Measurements from ENCODE around the gene CNTNAP2.
"Not testable (repeated sequence)": the region's sequence is repeated elsewhere in the genome, so short reads cannot be mapped to it uniquely, and the experiment has no call there.

CNTNAP2 gene

DNA sequence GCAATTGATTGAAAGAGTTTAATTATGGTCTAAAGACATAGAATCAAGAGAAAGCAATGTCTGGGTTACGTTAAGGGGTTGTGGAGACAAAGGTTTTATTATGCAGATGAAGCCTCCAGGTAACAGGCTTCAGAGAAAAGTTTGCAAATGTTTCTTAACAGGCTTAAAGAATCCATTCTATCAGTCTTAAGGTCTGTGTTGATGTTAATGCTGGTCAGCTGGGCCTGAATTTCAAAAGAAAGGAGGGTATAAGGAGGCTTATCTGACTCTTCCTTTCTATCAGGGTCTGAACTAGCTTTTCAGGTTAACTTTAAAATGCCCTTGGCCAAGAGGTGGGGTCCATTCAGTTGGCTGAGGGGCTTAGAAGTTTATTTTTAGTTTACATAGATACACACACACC, 1469.5 kb downstream of the CNTNAP2 start:
- DNase-seq (ENCODE audit: low spot score): no peak
- TF ChIP-seq, protein P1, sequence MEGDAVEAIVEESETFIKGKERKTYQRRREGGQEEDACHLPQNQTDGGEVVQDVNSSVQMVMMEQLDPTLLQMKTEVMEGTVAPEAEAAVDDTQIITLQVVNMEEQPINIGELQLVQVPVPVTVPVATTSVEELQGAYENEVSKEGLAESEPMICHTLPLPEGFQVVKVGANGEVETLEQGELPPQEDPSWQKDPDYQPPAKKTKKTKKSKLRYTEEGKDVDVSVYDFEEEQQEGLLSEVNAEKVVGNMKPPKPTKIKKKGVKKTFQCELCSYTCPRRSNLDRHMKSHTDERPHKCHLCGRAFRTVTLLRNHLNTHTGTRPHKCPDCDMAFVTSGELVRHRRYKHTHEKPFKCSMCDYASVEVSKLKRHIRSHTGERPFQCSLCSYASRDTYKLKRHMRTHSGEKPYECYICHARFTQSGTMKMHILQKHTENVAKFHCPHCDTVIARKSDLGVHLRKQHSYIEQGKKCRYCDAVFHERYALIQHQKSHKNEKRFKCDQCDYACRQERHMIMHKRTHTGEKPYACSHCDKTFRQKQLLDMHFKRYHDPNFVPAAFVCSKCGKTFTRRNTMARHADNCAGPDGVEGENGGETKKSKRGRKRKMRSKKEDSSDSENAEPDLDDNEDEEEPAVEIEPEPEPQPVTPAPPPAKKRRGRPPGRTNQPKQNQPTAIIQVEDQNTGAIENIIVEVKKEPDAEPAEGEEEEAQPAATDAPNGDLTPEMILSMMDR (IDR thresholded peaks at IDR 0.05; ENCODE audit: extremely low read depth, missing control alignments): no peak

- no peak for DNase-seq (ENCODE audit: low spot score)
- TF ChIP-seq, protein P1 (IDR thresholded peaks at IDR 0.05; ENCODE audit: extremely low read depth, missing control alignments): no peak
These were observed 1469.9 kb downstream of the CNTNAP2 start for GRCh38 chr7:147586526-147586925.

DNA sequence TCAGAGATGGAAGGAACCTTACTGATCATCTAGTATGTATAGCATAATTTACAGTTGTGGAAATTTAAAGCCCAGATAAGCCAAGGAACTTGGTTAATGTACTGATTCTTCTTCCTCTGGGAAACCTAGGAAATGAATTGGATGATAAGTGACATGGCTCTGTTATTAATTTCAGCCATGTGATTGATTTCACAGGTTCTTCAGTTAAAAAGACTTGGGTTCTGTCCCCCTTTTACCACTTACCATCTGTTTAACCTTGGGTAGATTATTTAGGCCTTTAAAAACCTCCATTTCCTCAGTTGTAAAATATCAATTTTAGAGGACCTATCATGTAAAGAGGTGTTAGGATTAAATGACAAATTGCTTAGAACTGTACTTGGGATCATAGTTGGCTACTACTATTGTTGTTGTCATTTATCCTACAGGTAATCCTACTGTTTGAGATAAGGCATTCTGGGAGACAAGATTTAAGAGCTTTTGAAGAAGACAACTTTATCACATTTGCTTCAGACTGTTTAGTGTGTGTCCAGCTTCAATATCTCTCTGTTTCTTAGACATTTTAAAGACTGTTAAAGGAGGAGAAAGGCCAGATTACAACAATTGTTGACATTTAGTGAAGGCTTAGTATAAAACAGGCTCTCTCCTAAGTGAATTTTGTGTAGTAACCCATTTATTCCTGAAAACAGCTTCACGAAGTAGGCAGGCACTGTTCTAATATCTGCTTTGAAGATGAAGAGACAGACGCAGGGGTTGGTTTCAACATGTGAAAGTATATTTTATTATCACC, 1476.9 kb downstream of the CNTNAP2 start:
- DNase-seq (ENCODE audit: low spot score): no peak
- TF ChIP-seq, protein P1 (IDR thresholded peaks at IDR 0.05; ENCODE audit: extremely low read depth, missing control alignments): no peak

DNA sequence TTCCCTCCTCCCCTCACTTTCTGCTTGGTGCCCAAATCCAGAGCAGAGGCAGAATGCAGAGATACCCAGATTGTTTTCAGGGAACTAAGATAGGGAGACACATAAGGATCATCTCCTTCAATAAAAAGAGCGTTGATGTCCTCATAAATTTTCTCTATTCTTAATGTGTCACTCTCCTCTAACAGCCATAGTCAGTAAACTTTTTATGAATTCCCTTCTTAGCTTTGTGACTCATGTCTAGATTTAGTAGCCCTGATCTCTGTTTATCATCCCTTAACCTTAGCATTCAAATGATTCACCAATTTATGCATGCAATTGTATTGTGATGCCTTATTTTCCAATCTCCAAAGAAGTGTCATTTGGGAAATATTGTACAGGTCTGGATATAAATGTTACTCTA, 1478.4 kb downstream of the CNTNAP2 start:
- no peak for DNase-seq (ENCODE audit: low spot score)
- TF ChIP-seq, protein P1 (IDR thresholded peaks at IDR 0.05; ENCODE audit: extremely low read depth, missing control alignments): no peak

- not testable (repeated sequence) for DNase-seq (ENCODE audit: low spot score)
These were observed 1482.1 kb downstream of the CNTNAP2 start for GRCh38 chr7:147598687-147599086.

GRCh38 chr7:147605323-147605722, 1488.7 kb downstream of the CNTNAP2 start:
- no peak for DNase-seq (ENCODE audit: low spot score)
- TF ChIP-seq, protein P1 (IDR thresholded peaks at IDR 0.05; ENCODE audit: extremely low read depth, missing control alignments): no peak

- DNase-seq (ENCODE audit: low spot score): no peak
- TF ChIP-seq, protein P1 (IDR thresholded peaks at IDR 0.05; ENCODE audit: extremely low read depth, missing control alignments): no peak
These were observed 1490.7 kb downstream of the CNTNAP2 start for GRCh38 chr7:147607157-147607800.
